ENCODE measurements around the gene TFAP2D.

DNA sequence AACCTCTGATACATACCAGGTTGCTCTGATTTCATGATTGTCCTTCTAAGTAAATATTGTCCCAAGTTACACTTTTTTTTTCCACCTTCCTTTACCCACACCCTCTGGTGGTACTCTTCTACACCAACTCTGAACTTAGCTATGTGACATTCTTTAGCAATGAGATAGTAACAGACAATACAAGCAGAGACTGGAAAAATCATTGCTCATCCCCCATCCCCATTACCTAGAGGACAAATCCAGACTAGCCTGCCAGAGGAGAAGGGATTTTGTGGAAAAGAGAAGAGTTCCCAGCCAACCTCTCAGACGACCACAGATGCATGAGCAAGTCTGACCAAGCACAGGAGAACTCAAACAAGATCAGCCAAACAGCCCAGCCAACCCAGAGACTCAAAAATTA is 72.6 kb downstream of the TFAP2D start:
- TF ChIP-seq POLR2A (IDR thresholded peaks at IDR 0.05; ENCODE audit: low read depth, low read length) (no peak), RFX5 (IDR thresholded peaks at IDR 0.05; ENCODE audit: low read depth, low read length) (no peak)
- TF ChIP-seq, protein P1, sequence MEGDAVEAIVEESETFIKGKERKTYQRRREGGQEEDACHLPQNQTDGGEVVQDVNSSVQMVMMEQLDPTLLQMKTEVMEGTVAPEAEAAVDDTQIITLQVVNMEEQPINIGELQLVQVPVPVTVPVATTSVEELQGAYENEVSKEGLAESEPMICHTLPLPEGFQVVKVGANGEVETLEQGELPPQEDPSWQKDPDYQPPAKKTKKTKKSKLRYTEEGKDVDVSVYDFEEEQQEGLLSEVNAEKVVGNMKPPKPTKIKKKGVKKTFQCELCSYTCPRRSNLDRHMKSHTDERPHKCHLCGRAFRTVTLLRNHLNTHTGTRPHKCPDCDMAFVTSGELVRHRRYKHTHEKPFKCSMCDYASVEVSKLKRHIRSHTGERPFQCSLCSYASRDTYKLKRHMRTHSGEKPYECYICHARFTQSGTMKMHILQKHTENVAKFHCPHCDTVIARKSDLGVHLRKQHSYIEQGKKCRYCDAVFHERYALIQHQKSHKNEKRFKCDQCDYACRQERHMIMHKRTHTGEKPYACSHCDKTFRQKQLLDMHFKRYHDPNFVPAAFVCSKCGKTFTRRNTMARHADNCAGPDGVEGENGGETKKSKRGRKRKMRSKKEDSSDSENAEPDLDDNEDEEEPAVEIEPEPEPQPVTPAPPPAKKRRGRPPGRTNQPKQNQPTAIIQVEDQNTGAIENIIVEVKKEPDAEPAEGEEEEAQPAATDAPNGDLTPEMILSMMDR (conservative IDR thresholded peaks at IDR 0.05; ENCODE audit: low read depth, low read length): no peak
